HEK293 (cell line): ENCODE data around the gene AKAP6.
A peak's percentile ranks its signal among the peaks of the same experiment; 100 is the strongest.

ENCODE experiments used
- CTCF ChIA-PET: fragments of 350-600 bp; formaldehyde crosslinking; extraction: SDS; loops from one replicate; lab custom pipeline; 2021; ENCODE audit warnings: antibody characterized with exemption; lab: Yijun Ruan, JAX
- POLR2A ChIA-PET: fragments of 300-600 bp; formaldehyde crosslinking; extraction: SDS; loops from one replicate; lab custom pipeline; 2020; ENCODE audit warnings: antibody characterized with exemption, inconsistent platforms; lab: Yijun Ruan, JAX
- H3K27ac ChIP-seq: fragments of 200-500 bp; sonication (Bioruptor generic); 2 replicates; pipeline ENCODE4 v1.5.1; 2014; ENCODE audit warnings: low read depth, low read length, control low read depth, inconsistent platforms; ENCODE audit errors: extremely low read depth
- H3K36me3 ChIP-seq, 2 experiments: fragments of 200-500 bp in 1 of 2; sonication (Bioruptor generic) in 1 of 2; 1 replicate in 1 of 2; 2 replicates in 1 of 2; pipeline ENCODE4 v1.5.1; 2014 to 2017; ENCODE audit warnings: inconsistent platforms in 2 of 2, low read length in 2 of 2; ENCODE audit not compliant: control insufficient read depth in 2 of 2, insufficient read depth in 1 of 2
- H3K4me1 ChIP-seq: fragments of 200-500 bp; sonication (Bioruptor generic); 2 replicates; pipeline ENCODE4 v1.5.1; 2014; ENCODE audit warnings: mild to moderate bottlenecking, low read length, inconsistent platforms; ENCODE audit not compliant: control insufficient read depth, insufficient read depth
- H3K4me3 ChIP-seq: 2 replicates; pipeline ENCODE4 v1.5.1; 2011; ENCODE audit warnings: low read depth, mild to moderate bottlenecking, control low read depth, low read length, moderate library complexity
- H3K9me3 ChIP-seq: fragments of 200-500 bp; sonication (Bioruptor generic); 2 replicates; pipeline ENCODE4 v1.5.1; 2014; ENCODE audit warnings: low read depth, low read length, inconsistent platforms; ENCODE audit not compliant: control insufficient read depth, insufficient read depth
- EGR2 ChIP-seq: fragments of 450-650 bp; formaldehyde crosslinking; IDR thresholded peaks from 2 replicates; pipeline ENCODE4 v1.5.1; 2016; ENCODE audit warnings: low read depth, missing biosample characterization, missing genetic modification characterization
- HOXA7 ChIP-seq: sonication (generic); formaldehyde crosslinking; IDR thresholded peaks from 2 replicates; pipeline ENCODE4 v1.8.1; 2022; ENCODE audit warnings: missing genetic modification reagents, borderline replicate concordance
- KLF10 ChIP-seq: fragments of 450-650 bp; IDR thresholded peaks from 2 replicates; pipeline ENCODE4 v1.5.1; 2018; ENCODE audit warnings: missing biosample characterization, mild to moderate bottlenecking, missing genetic modification characterization
- MYNN ChIP-seq: fragments of 450-650 bp; formaldehyde crosslinking; IDR thresholded peaks from 2 replicates; pipeline ENCODE4 v1.5.1; 2016; ENCODE audit warnings: missing biosample characterization, missing genetic modification characterization, borderline replicate concordance
- ZBTB21 ChIP-seq: fragments of 450-650 bp; formaldehyde crosslinking; IDR thresholded peaks from 2 replicates; pipeline ENCODE4 v1.5.1; 2017; ENCODE audit warnings: missing biosample characterization, missing genetic modification characterization
- ZNF133 ChIP-seq: fragments of 450-650 bp; formaldehyde crosslinking; IDR thresholded peaks from 2 replicates; pipeline ENCODE4 v1.5.1; 2016; ENCODE audit warnings: missing biosample characterization, missing genetic modification characterization
- ZNF157 ChIP-seq: fragments of 450-650 bp; formaldehyde crosslinking; IDR thresholded peaks from 2 replicates; pipeline ENCODE4 v1.5.1; 2016; ENCODE audit warnings: missing biosample characterization, missing genetic modification characterization
- ZNF416 ChIP-seq: fragments of 450-650 bp; formaldehyde crosslinking; IDR thresholded peaks from 2 replicates; pipeline ENCODE4 v1.5.1; 2016; ENCODE audit warnings: missing biosample characterization, missing genetic modification characterization
- ZNF449 ChIP-seq: fragments of 450-650 bp; formaldehyde crosslinking; IDR thresholded peaks from 2 replicates; pipeline ENCODE4 v1.5.1; 2017; ENCODE audit warnings: missing biosample characterization, mild to moderate bottlenecking, missing genetic modification characterization, moderate library complexity
- ZNF621 ChIP-seq: fragments of 450-650 bp; formaldehyde crosslinking; IDR thresholded peaks from 2 replicates; pipeline ENCODE4 v1.5.1; 2017; ENCODE audit warnings: missing biosample characterization, missing genetic modification characterization
- ZNF623 ChIP-seq: fragments of 450-650 bp; formaldehyde crosslinking; IDR thresholded peaks from 2 replicates; pipeline ENCODE4 v1.5.1; 2016; ENCODE audit warnings: missing biosample characterization, missing genetic modification characterization
- ZSCAN16 ChIP-seq: fragments of 450-650 bp; formaldehyde crosslinking; IDR thresholded peaks from 2 replicates; pipeline ENCODE4 v1.5.1; 2016; ENCODE audit warnings: missing biosample characterization, missing genetic modification characterization
- TF ChIP-seq, protein P1 (sequence below): fragments of 450-650 bp; formaldehyde crosslinking; IDR thresholded peaks from 2 replicates; pipeline ENCODE4 v1.5.1; 2016; ENCODE audit warnings: missing biosample characterization, missing genetic modification characterization
- TF ChIP-seq, protein P2 (sequence below): fragments of 450-650 bp; formaldehyde crosslinking; IDR thresholded peaks from 2 replicates; pipeline ENCODE4 v1.5.1; 2016; ENCODE audit warnings: missing biosample characterization, missing genetic modification characterization
- TF ChIP-seq, protein P3 (sequence below): fragments of 450-650 bp; formaldehyde crosslinking; IDR thresholded peaks from 2 replicates; pipeline ENCODE4 v1.5.1; 2016; ENCODE audit warnings: missing biosample characterization, missing genetic modification characterization

Gene AKAP6

GRCh38 chr14:32621585-32621984 lies 292.5 kb downstream of the AKAP6 start (continued):
- TF ChIP-seq ZBTB21 (no peak), KLF10 (no peak), ZNF621 (no peak)
- TF ChIP-seq, protein P1, sequence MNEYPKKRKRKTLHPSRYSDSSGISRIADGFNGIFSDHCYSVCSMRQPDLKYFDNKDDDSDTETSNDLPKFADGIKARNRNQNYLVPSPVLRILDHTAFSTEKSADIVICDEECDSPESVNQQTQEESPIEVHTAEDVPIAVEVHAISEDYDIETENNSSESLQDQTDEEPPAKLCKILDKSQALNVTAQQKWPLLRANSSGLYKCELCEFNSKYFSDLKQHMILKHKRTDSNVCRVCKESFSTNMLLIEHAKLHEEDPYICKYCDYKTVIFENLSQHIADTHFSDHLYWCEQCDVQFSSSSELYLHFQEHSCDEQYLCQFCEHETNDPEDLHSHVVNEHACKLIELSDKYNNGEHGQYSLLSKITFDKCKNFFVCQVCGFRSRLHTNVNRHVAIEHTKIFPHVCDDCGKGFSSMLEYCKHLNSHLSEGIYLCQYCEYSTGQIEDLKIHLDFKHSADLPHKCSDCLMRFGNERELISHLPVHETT: no peak
- TF ChIP-seq, all 188 proteins: peak for 0

DNA sequence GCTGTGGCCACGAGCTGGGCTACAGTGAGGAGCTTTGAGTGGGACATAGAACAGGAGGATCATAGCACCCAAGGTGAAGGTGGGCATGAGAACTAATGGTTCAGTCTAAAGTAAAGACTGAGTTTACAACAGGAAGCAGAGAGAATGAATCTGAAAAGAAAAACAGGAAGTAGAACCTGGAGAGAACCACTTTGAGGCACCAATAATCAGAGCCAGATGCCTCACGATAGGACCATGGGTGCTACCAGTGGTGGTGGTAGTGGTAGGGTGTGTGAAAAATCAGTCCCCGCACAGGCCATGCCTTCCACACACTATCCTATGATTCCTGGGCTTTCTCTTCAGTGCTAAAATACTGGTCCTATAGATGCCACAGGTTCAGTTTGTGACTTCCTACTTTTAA lies 293.6 kb downstream of the AKAP6 start:
- ChIA-PET CTCF (no interaction called here), POLR2A (no interaction called here)
- 0 out of 2 replicates have a peak, but pooled peaks cover 2% of the 10 kb centered on the region for H3K4me1 ChIP-seq
- H3K27ac ChIP-seq: no peak overlapping the region
- no peak overlapping the region for H3K4me3 ChIP-seq
- no peaks in the 10 kb centered on the region for H3K36me3 ChIP-seq
- no peaks in the 10 kb centered on the region for H3K9me3 ChIP-seq
- TF ChIP-seq ZSCAN16 (tag by site-specific recombination) (no peak), ZNF449 (tag by site-specific recombination) (no peak), MYNN (tag by site-specific recombination) (no peak), EGR2 (tag by site-specific recombination) (no peak), ZNF157 (tag by site-specific recombination) (no peak), ZNF623 (tag by site-specific recombination) (no peak), ZNF416 (tag by site-specific recombination) (no peak)
- TF ChIP-seq, protein P2, sequence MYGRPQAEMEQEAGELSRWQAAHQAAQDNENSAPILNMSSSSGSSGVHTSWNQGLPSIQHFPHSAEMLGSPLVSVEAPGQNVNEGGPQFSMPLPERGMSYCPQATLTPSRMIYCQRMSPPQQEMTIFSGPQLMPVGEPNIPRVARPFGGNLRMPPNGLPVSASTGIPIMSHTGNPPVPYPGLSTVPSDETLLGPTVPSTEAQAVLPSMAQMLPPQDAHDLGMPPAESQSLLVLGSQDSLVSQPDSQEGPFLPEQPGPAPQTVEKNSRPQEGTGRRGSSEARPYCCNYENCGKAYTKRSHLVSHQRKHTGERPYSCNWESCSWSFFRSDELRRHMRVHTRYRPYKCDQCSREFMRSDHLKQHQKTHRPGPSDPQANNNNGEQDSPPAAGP (tag by site-specific recombination): no peak
- TF ChIP-seq, protein P3, sequence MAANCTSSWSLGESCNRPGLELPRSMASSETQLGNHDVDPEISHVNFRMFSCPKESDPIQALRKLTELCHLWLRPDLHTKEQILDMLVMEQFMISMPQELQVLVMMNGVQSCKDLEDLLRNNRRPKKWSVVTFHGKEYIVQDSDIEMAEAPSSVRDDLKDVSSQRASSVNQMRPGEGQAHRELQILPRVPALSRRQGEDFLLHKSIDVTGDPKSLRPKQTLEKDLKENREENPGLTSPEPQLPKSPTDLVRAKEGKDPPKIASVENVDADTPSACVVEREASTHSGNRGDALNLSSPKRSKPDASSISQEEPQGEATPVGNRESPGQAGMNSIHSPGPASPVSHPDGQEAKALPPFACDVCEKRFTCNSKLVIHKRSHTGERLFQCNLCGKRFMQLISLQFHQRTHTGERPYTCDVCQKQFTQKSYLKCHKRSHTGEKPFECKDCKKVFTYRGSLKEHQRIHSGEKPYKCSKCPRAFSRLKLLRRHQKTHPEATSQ (tag by site-specific recombination): no peak

DNA sequence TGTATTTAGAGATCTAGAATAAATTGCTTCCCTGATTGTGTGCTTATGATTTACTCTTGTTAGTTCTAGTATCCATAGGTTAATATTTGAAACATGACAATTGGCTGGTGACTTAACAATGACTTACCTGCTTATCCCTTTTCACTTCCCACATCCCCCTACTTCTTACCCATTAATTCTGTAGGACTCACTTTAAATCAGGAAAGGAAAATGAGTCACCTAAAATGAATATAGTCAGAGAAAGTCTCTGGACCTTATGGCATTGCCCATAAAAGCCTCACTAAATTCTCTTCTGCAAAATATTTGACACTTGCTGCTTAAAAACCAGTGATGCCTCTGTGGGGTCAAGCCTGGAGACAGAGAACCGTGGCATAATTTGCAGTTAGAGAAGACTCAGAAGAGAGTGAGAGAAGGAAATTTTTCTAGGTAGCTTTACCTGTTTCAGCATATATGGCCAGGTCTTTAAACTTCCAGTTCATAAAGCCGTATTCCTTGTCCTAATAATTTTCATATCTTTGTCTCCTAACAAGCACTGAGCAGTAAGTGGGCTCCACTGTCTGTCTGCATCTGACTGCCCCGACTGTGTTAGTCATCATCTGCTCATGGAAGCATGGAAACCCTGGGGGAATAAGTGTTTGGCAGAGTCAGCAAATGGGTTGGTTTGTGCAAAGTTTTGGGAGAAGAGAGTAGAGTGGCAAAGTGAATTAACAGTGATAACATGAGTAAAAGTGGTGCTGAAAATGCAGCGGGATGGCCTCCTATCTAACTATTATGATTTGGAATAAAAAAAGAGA lies 294.4 kb downstream of the AKAP6 start:
- TF ChIP-seq, protein P3 (tag by site-specific recombination): no peak
- TF ChIP-seq HOXA7 (CRISPR knock-in tag): no peak
- TF ChIP-seq ZNF133 (tag by site-specific recombination): peak; percentile 71
- TF ChIP-seq, all 188 proteins: peak for 1
- H3K27ac ChIP-seq: no peak overlapping the region
- no peaks in the 10 kb centered on the region for H3K9me3 ChIP-seq
- CTCF ChIA-PET: interaction anchor here (0.5 kb wide), 1 partner anchor 376 kb away, joined by 3 read pairs; no protein-coding TSS in a partner anchor
- H3K4me3 ChIP-seq: no peak overlapping the region
- H3K4me1 ChIP-seq: 0 out of 2 replicates have a peak, but pooled peaks cover 2% of the 10 kb centered on the region
- POLR2A ChIA-PET: no interaction called here
- H3K36me3 ChIP-seq: no peaks in the 10 kb centered on the region
